ENCODE data around the gene RAI14. TPM values are rescaled to one million over a fixed set of nuclear protein-coding genes. Genes with fewer than 3 reads are reported as not detected.
A peak's percentile ranks its signal among the peaks of the same experiment; 100 is the strongest.
"Not testable (repeated sequence)": the region's sequence is repeated elsewhere in the genome, so short reads cannot be mapped to it uniquely, and the experiment has no call there.

The RAI14 gene
- total RNA-seq, 1 donor from 2014 or later = 17.0 TPM

DNA sequence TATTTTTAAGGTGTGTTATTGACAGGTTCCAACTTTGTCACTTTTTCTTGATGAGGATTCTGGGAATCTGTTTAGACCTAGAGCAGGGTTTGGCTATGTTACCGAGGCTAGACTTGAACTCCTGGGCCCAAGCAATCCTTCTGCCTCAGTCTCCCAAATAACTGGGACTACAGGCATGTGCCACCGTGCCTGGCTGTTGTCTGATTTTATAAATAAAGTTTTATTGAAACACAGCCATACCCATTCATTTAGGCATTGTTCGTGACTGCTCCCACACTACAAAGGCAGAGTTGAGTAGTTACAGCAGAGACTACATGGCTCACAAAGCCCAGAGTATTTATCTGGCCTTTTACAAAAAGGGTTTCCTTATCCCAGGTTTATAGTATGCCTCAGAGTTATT lies 102.4 kb downstream of the RAI14 start:
- DNase-seq (ENCODE audit: low read depth) = no peak

DNA sequence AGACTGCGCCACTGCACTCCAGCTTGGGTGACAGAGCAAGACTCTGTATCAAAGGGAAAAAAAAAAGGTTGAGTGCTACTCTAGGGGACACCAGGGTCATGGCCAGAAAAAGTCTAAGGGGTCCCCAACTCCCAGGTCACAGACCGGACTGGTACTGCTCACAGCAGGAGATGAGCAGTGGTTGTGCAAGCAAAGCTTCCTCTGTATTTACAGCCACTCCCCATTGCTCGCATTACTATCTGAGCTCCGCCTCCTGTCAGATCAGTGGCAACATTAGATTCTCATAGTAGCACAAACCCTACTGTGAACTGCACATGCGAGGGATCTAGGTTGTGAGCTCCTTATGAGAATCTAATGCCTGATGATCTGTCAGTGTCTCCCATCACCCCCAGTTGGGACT lies 103.1 kb downstream of the RAI14 start:
- DNase-seq (ENCODE audit: low read depth) = not testable (repeated sequence)

DNA sequence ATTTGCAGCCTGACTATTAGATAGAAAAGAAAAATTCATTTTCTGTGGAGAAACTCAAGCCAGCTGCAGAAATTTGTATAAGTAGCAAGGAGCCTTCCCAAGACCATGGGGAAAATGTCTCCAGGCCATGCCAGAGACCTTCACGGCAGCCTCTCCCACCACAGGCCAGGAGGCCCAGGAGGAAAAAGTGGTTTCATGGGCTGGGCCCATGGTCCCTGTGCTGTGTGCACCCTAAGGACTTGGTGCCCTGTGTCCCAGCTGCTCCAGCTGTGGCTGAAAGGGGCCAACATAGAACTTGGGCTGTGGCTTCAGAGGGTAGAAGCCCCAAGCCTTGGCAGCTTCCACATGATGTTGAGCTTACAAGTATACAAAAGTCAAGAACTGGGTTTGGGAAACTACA lies 109.5 kb downstream of the RAI14 start:
- no peak for DNase-seq (ENCODE audit: low read depth)

DNA sequence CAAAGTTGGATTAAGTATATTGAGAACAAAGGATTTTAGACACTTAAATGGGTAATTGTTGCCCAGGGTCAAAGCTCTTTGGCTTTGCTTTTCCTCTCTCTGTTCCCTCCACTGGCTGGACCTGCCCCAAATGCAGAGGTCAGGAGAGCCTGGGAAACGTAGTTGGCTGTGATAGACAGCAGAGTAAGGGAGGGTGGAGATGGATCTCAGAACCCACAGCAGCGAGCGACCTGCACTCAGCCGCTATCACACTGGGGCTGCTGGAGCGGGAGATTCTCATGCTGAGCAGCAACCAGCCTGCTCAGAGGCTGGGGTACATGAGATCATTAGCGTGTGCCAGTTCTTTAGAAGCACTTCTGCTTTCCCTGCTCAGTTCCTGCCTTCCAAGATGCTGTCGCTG lies 111.1 kb downstream of the RAI14 start:
- no peak for DNase-seq (ENCODE audit: low read depth)

DNA sequence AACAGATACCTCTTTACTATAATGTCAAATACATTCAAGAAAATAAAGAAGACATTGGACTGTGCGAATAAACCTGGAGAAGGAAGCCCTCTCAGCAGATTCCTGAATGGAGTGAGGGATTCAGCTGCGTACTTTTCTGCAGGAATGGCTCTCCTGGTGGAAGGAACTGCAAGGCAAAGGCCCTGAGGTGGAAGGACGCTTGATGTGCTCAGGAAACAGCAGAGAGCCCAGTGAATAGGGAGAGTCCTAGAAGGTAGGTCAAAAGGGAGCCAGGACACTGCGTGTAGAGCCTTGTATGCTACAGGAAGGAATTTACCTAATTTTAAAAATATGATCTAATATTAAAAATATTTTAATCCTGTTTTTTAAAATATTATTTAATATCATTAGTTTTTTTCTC lies 114.4 kb downstream of the RAI14 start:
- DNase-seq (ENCODE audit: low read depth) = no peak

DNA sequence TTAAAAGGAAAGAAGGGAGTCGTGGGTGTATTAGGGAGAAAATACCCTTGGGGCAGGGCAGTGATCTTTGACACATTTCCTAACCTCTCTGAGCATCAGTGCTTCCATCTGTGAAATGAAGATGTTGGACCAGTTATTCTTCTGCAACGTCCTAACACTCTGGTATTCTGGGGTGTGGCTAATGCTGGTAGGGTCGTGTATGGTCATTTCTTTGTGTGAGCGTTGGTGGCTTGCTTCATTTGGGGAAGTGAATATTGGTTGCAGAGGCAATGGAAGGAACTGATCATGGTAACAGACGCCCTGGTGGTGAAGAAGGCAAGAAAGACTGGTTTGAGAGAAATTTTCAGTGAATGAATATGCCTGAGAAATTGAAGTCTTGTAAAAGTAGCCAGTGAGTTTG lies 114.9 kb downstream of the RAI14 start:
- no peak for DNase-seq (ENCODE audit: low read depth)

DNA sequence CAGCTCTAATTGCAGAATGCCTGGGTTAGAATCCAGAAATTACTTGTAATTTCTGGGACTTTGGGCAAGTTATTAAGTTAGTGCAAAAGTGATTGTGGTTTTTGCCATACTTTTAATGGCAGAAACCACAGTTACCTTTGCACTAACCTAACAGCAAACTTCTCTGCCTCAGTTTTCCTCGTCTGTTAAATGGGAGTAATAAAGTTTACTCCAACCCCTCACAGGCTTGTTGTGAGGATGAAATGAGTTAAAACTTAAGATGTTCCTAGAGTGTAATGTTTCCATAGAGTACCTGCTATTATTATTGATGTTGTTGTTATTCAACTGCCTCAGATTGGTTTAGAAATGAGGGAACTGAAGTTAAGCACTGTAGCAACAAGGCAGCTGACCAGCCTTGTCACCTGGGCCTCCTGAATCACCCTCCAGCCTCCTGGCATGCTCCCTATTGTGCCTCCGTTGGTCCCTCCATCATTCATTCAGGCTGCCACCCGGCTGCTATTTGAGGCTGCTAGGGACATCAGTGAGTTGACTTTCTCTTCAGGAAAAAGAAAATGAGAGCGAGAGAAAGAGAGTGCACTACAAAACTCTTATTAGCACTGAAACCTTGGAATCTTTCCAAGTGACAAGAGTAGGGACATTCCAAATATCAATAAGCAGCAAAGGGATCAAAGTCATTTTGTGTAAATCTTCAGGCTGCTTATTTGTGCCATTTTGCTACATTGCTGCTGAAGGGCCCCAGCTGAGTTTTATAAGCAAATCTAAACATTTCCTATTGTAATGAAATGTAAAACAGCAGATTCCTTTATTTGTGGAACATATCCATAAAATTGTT lies 116.4 kb downstream of the RAI14 start:
- DNase-seq (ENCODE audit: low read depth) = no peak

DNA sequence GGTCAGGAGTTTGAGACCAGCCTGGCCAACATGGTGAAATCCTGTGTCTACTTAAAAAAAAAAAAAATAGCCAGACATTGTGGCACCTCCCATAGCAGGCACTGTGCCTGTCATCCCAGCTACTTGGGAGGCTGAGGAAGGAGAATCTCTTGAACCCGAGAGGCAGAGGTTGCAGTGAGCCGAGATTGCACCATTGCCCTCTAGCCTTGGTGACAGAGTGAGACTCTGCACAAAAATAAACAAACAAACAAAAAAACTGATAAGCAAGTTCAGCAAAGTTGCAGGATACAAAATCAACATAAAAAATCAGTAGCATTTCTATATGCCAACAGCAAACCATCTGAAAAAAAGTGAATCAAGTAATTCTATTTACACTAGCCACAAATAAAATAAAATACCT lies 118.0 kb downstream of the RAI14 start:
- no peak for DNase-seq (ENCODE audit: low read depth)

DNA sequence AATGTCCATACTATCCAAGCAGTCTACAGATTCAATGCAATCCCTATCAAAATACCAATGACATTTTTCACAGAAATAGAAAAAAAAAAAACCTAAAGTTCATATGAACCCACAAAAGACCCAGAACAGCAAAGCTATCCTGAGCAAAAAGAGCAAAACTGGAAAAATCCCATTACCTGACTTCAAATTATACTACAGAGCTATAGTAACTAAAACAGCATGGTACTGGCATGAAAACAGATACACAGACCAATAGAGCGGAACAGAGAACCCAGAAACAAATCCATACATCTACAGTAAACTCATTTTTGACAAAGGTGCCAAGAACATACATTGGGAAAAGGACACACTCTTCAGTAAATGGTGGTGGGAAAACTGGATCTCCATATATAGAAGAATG lies 118.5 kb downstream of the RAI14 start:
- not testable (repeated sequence) for DNase-seq (ENCODE audit: low read depth)

DNA sequence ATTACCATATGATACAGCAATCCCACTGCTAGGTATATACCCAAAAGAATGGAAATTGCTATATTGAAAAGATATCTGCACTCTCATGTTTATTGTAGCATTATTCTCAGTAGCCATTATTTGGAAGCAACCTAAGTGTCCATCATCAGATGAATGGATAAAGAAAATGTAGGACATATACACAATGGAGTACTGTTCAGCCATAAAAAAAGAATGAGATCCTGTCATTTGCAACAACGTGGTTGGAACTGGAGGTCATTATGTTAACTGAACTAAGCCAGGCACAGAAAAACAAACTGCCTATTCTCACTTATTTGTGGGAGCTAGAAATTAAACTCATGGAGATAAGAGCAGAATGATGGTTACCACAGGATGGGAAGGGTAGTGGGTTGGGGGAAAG lies 119.8 kb downstream of the RAI14 start:
- DNase-seq (ENCODE audit: low read depth) = no peak

DNA sequence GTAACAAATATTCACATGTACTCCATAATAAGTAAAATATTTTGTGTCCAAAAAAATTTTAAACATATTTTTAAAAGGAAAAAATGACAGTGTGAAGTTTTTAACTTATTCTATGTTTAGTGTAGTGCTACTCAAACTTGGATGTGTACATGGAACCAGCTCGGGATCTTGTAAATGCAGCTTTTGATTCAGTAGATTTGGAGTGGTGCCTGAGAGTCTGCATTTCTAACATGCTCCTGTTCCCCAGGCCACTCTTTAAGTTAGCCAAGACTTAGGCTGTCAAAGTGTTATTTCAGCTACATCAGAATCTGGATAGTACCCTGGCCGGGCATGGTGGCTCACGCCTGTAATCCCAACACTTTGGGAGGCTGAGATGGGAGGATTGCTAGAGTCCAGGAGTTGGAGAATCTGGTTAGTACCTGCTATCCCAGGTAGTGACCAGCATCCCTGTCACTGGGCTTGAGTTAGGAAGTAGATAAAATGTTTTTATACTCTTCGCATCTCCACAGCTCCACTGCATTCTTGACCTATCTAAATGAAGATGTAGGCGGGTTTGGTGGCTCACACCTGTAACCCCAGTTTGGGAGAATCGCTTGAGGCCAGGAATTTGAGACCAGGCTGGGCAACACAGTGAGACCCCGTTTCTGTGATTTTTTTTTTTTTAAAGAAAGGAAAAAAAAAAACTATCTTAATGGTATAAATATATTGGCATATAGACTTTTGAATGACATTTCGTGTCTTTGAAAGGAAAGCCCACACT lies 122.1 kb downstream of the RAI14 start:
- DNase-seq (ENCODE audit: low read depth) = no peak

DNA sequence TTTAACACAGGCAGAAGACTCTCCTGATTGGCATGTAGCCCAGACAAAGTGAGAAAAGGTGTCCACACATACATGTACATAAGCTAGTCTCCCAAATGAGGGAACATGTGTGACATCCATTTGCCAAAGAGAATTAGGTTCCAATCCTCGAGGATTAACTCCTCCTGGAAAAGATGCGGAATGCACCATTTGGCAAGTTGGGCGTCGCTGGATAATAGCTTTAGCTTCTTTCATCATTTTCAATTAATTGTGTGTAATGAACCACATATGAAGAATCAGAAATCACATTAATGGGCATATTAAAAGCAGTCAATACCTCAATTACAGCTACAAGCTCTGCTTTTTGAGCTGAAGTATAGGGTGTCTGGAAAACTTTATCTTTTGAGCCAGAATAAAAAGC lies 127.8 kb downstream of the RAI14 start:
- not testable (repeated sequence) for DNase-seq (ENCODE audit: low read depth)

DNA sequence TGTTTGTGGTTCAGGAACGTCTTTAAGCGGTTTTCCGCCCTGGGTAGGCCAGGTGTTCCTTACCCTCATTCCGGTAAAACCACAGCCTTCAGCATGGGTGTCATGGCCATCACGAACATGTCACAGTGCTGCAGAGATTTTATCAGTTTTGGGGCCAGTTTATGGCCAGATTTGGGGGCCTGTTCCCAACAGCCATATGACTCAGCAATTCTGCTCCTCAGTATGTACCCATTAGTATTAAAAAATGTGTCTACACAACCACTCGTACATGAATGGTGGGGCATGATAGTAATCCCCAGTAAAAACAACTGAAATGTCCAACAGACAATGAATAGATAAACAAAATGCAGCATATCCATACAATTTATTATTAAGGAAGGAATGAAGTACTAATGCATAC lies 130.9 kb downstream of the RAI14 start:
- DNase-seq (ENCODE audit: low read depth) = no peak

DNA sequence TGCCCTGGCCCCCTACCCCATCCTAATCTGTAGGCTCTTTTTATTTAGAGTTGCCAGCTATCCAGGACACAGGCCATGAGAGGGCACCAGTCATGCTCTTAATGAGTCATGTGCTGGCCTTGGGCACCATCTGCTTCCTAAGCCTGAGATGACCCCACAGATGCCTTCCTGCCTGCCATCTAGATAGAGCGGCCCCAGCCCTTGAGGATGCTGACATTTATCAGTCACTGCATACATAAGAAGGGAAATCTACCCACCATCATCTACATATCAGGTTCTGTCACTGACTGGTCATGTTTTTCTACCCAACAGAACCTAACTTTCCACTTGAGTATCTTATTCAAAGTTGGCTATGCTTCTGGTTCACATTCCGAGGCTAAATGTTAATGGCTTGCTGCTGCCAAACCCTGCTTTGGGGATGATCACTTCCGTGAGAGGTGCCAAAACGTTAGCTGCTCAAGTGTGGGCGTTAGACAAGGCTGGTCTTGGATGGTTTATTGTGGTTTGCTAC lies 132.9 kb downstream of the RAI14 start:
- DNase-seq (ENCODE audit: low read depth) = peak; percentile 82

DNA sequence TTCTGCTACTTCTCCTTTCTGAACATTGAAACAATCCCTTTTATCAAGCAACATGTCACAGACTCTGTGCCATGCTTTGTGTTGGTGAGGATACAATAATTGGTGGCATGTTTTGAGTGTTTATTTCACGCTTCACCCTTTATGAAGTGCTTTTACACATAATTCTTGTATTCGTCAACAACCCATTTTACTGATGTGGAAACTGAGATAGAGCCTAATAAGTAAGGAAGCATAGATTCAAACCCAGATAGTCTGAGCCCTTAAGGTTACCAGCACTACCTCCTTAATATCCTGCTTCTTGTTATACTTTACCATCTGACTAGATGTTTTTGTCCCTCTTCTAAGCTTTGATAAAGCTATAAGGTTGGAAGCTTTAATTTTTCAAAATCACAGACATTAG lies 133.5 kb downstream of the RAI14 start:
- DNase-seq (ENCODE audit: low read depth) = no peak

DNA sequence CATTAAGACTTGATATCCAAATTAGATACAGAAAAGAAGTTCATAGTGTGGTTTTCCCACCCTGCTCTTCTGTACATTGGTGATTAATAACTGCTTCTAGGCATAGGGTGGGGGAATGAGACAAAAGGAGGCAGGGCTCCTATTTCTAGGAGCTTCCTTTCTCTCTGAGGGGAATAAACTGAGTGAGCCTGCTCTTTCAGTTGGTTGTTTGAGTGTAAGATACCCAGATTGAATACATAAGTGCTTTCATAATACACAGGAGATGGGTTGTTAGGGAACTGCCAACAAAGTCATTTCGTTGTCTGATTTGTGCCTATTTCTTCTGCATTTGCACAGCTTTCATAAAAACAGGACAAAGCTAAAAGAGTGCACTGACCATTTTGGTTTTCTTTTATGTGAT lies 133.9 kb downstream of the RAI14 start:
- DNase-seq (ENCODE audit: low read depth) = no peak

DNA sequence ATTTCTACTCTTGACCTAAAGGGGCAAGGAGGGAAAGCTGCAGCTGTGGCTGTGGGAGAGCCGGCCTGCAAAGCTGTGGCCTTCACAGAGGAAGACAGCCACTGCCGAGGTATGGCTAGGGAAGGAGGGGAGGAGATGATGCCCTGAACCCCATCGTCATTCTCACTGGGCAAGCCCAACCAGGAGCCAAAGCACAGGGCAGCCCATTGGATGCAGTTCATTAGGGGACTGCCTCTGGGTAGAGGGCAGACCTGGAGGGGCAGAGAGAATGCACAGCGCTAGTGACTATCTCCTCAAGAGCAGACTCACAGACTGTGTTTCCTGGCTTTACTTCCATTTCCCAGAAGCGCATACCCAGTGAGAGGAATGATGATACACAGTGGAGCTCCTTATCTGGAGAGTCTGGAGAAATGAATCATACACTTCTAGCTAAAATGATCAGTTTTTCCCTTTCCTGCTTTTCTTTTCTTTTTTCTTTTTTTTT lies 135.7 kb downstream of the RAI14 start:
- DNase-seq (ENCODE audit: low read depth) = peak; percentile 54

DNA sequence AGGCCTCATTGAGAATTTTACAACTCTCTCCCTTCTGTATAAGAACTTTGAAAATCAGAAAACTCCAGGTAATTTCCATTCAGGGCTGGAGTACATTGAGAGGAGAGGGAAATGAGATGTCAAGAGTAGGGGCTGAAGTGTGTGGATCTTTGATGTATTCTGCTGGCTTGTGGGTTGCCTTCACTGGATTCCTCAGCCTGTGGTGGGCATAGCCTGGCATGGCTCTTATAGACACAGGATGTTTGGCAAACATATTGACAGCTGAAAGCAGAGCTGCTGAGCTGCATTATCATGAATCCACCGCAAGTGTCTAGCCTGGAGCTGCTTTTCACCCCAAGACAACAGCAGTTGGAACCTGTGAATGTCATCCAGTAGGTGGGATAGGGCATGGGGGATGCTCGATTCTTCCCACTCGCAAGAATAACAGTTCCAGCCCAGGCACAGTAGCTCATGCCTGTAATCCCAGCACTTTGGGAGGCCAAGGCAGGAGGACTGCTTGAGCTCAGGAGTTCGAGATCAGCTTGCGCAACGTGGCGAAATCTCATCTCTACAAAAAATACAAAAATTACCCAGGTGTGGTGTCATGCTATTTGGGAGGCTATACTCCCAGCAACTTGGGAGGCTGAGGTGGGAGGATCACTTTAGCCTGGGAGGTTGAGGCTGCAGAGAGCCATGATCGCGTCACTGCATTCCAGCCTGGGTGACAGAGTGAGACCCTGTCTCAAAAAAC lies 146.9 kb downstream of the RAI14 start:
- peak; percentile 51 for DNase-seq (ENCODE audit: low read depth)

DNA sequence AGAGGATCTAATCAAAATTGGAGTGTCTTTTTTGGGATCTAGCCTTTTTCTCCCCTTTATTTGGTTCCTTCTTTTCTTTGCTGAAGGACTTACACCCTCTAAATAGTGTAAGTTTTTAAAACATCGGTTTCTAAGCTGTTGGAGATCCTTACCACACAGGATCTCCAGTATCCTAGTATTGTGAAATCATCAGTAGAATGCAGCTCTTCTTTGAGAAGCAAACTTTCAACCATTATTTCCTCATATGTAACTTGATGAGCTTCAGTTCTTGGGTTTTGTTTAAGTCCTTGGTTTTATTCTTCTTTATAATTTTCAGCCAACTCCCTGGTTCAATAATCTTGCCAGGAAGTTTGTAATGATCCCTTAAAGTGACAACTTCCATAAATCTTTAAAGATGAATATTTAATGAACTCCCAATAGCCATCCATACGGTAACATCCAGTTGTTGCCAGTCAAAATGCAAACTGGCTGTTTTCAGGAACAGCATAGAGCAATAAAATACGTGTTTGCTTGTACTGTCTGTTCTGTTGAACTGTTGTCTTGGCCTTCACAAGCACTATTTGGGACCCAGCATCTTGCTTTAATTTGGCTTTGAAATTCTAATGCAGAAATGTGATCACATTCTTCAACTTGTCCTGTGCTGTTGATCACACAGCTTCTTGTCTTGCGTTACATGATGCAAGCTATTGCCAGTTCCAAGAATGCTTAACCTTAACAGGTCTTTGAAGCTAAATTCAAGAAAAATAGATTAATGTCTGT lies 148.0 kb downstream of the RAI14 start:
- no peak for DNase-seq (ENCODE audit: low read depth)

DNA sequence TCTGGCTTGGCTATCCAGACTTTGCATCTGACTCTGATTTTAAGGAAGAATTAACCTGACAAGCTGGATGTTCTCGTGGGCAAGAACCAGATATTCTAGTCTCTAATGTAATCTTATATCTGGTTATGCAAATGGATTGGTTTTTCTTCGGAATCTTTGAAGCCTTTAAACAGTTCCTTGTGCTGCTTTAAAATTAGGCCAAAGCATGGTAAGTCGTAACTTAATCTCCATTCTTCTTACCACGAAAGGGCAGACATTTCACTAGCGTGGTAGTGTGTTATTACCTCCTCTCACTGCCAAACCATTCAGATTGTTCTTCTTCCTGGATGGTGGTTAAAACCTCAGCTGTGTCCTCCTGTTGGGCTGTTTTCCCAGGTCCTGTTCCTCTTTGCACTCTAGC lies 148.8 kb downstream of the RAI14 start:
- DNase-seq (ENCODE audit: low read depth) = peak; percentile 88

DNA sequence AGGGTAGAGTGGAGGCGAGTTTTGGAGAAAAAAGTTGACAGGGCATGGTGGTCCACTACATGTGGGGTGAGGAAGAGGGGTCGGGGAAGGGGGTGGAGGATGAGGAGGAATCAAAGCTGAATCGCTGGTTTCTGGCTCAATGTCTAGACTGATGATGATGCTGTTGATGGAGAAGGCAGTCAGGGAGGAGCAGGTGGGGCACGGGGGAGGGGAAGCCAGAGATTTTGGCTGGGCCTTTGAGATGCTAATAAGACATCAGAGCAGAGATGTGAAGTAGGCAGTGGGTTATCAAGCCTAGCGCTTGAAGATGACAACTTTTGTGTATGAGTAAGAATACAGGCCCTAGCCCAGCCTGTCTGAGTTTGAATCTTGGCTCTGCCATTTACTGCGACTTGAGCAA lies 150.4 kb downstream of the RAI14 start:
- DNase-seq (ENCODE audit: low read depth) = no peak

All from myocyte (in vitro differentiated cells).